NCI-H2107 (cell line): ENCODE measurements around the gene PHLPP2.
A peak's percentile ranks its signal among the peaks of the same experiment; 100 is the strongest.

Source experiments
- DNase-seq: peaks from one replicate; lab custom pipeline; 2025; lab: John Stamatoyannopoulos, UW

Gene PHLPP2

GRCh38 chr16:71670537-71670936 is 54.0 kb downstream of the PHLPP2 start:
- no peak for DNase-seq

- DNase-seq = no peak
Measured at GRCh38 chr16:71669926-71670536, 54.5 kb downstream of the PHLPP2 start.

GRCh38 chr16:71666928-71667707 is 57.4 kb downstream of the PHLPP2 start:
- no peak for DNase-seq

GRCh38 chr16:71666264-71666663 is 58.2 kb downstream of the PHLPP2 start:
- DNase-seq = no peak

- no peak for DNase-seq
Measured at GRCh38 chr16:71659471-71659870, 65.0 kb downstream of the PHLPP2 start.

GRCh38 chr16:71658771-71659170 is 65.7 kb downstream of the PHLPP2 start:
- DNase-seq = peak; percentile 13

- DNase-seq = no peak
Measured at GRCh38 chr16:71649704-71650103, 74.8 kb downstream of the PHLPP2 start.

GRCh38 chr16:71648921-71649320 is 75.6 kb downstream of the PHLPP2 start:
- DNase-seq = no peak

GRCh38 chr16:71648162-71648561 is 76.3 kb downstream of the PHLPP2 start:
- DNase-seq = no peak

- DNase-seq = no peak
Measured at GRCh38 chr16:71647391-71647790, 77.1 kb downstream of the PHLPP2 start.

- no peak for DNase-seq
Measured at GRCh38 chr16:71645450-71645849, 79.1 kb downstream of the PHLPP2 start.

GRCh38 chr16:71637398-71637797 is 87.1 kb downstream of the PHLPP2 start:
- no peak for DNase-seq

GRCh38 chr16:71635632-71636031 is 88.9 kb downstream of the PHLPP2 start:
- DNase-seq = no peak

- no peak for DNase-seq
Measured at GRCh38 chr16:71631776-71632175, 92.7 kb downstream of the PHLPP2 start.

GRCh38 chr16:71630808-71631207 is 93.7 kb downstream of the PHLPP2 start:
- no peak for DNase-seq

GRCh38 chr16:71629278-71630016 is 95.1 kb downstream of the PHLPP2 start:
- DNase-seq = no peak

GRCh38 chr16:71628810-71629209 is 95.7 kb downstream of the PHLPP2 start:
- DNase-seq = no peak

- no peak for DNase-seq
Measured at GRCh38 chr16:71627731-71628181, 96.7 kb downstream of the PHLPP2 start.

GRCh38 chr16:71626858-71627213 is 97.7 kb downstream of the PHLPP2 start:
- no peak for DNase-seq

GRCh38 chr16:71626018-71626857 is 98.3 kb downstream of the PHLPP2 start, which contains the start of gene MARVELD3:
Gene MARVELD3, plus strand, starts transcription at chr16:71626184. Its CDS starts 46 bp downstream, at chr16:71626230.
- peak; percentile 70 for DNase-seq

GRCh38 chr16:71625113-71625850 is 99.2 kb downstream of the PHLPP2 start:
- DNase-seq = no peak
